OCI-LY1 (cell line): ENCODE data around the gene BYSL.
A peak's percentile ranks its signal among the peaks of the same experiment; 100 is the strongest.

ENCODE experiments used
- H2AFZ ChIP-seq: fragments of 200-600 bp; sonication (generic), shearing (Covaris generic); 2 replicates; pipeline ENCODE4 v1.6.0; 2014; ENCODE audit warnings: antibody characterized with exemption, mild to moderate bottlenecking, low read length
- H3F3A ChIP-seq: fragments of 200-600 bp; sonication (generic), shearing (Covaris generic); 2 replicates; pipeline ENCODE4 v1.6.0; 2014; ENCODE audit warnings: mild to moderate bottlenecking, antibody characterized with exemption, low read length, moderate library complexity; ENCODE audit not compliant: insufficient read depth
- H3K27ac ChIP-seq: fragments of 200-600 bp; sonication (generic); 2 replicates; pipeline ENCODE4 v1.5.1; 2014; ENCODE audit warnings: low read length, mixed run types, mild to moderate bottlenecking, low read depth; ENCODE audit not compliant: poor library complexity, severe bottlenecking
- H3K27me3 ChIP-seq: fragments of 200-600 bp; sonication (generic); 2 replicates; pipeline ENCODE4 v1.6.0; 2014; ENCODE audit warnings: antibody characterized with exemption, mild to moderate bottlenecking, low read length, moderate library complexity; ENCODE audit not compliant: insufficient read depth
- H3K36me3 ChIP-seq: fragments of 200-600 bp; sonication (generic); 2 replicates; pipeline ENCODE4 v1.6.1; 2014; ENCODE audit warnings: mild to moderate bottlenecking, antibody characterized with exemption, low read length, moderate library complexity, mixed read lengths; ENCODE audit not compliant: insufficient read depth
- H3K4me1 ChIP-seq: fragments of 200-600 bp; sonication (generic); 2 replicates; pipeline ENCODE4 v1.5.1; 2014; ENCODE audit warnings: mild to moderate bottlenecking, low read length, moderate library complexity; ENCODE audit not compliant: insufficient read depth, severe bottlenecking
- H3K4me2 ChIP-seq: fragments of 200-600 bp; sonication (generic), shearing (Covaris generic); 2 replicates; pipeline ENCODE4 v1.6.1; 2014; ENCODE audit warnings: low read length
- H3K4me3 ChIP-seq: fragments of 200-600 bp; sonication (generic); 2 replicates; pipeline ENCODE4 v1.5.1; 2014; ENCODE audit warnings: low read length, low read depth, mild to moderate bottlenecking, mixed read lengths; ENCODE audit not compliant: poor library complexity, severe bottlenecking
- H3K79me2 ChIP-seq: fragments of 200-600 bp; shearing (Covaris generic); 2 replicates; pipeline ENCODE4 v1.6.1; 2016; ENCODE audit warnings: mixed run types, low read length, mixed read lengths; ENCODE audit not compliant: insufficient read depth
- H3K9ac ChIP-seq: fragments of 200-600 bp; sonication (generic), shearing (Covaris generic); 2 replicates; pipeline ENCODE4 v1.6.1; 2014; ENCODE audit warnings: mild to moderate bottlenecking, low read length, mixed read lengths
- H3K9me2 ChIP-seq: fragments of 200-600 bp; sonication (generic), shearing (Covaris generic); 2 replicates; pipeline ENCODE4 v1.6.1; 2014; ENCODE audit warnings: low read depth, mild to moderate bottlenecking, low read length, mixed read lengths
- H3K9me3 ChIP-seq: fragments of 200-600 bp; shearing (Covaris generic); 2 replicates; pipeline ENCODE4 v1.6.1; 2014; ENCODE audit warnings: low read length, mixed read lengths
- H4K20me1 ChIP-seq: fragments of 200-600 bp; sonication (generic), shearing (Covaris generic); 2 replicates; pipeline ENCODE4 v1.6.0; 2016; ENCODE audit warnings: mild to moderate bottlenecking, low read length; ENCODE audit not compliant: insufficient read depth
- CTCF ChIP-seq: fragments of 200-600 bp; sonication (generic), shearing (Covaris generic); IDR thresholded peaks from 2 replicates; pipeline ENCODE4 v1.5.1; 2017; ENCODE audit warnings: mild to moderate bottlenecking, antibody characterized with exemption, low read length, moderate library complexity, mixed read lengths
- EZH2 ChIP-seq: fragments of 200-600 bp; sonication (generic), shearing (Covaris generic); IDR thresholded peaks from 2 replicates; pipeline ENCODE4 v1.8.0; 2017; ENCODE audit warnings: borderline replicate concordance, mixed run types, mild to moderate bottlenecking, antibody characterized with exemption, low read length, moderate library complexity, mixed read lengths

BYSL gene

GRCh38 chr6:41894366-41895299 is 26.7 kb upstream of the BYSL start:
- Histone ChIP-seq H3K4me2 (peak overlapping the region; percentile 86), H3K27me3 (no peaks in the 10 kb centered on the region), H2AFZ (no peak overlapping the region), H3F3A (no peaks in the 10 kb centered on the region), H3K4me3 (peak overlapping the region; percentile 90), H3K9me2 (no peaks in the 10 kb centered on the region), H3K4me1 (peaks cover 44% of the 10 kb centered on the region), H3K9ac (peak overlapping the region; percentile 95), H3K79me2 (peaks cover 30% of the 10 kb centered on the region), H4K20me1 (no peaks in the 10 kb centered on the region), H3K27ac (peak overlapping the region; percentile 40), H3K36me3 (peaks cover 7% of the 10 kb centered on the region; the same call in 1 of the 2 replicates), H3K9me3 (no peaks in the 10 kb centered on the region)
- no peak for TF ChIP-seq CTCF
- TF ChIP-seq EZH2: no peak

- Histone ChIP-seq H3K9me3 (no peaks in the 10 kb centered on the region), H3K27me3 (no peaks in the 10 kb centered on the region), H3K4me1 (peaks cover 44% of the 10 kb centered on the region), H3K9me2 (no peaks in the 10 kb centered on the region), H2AFZ (peak within 1 kb of the TSS; percentile 77), H3K4me2 (peak within 1 kb of the TSS; percentile 86), H3K36me3 (peaks cover 7% of the 10 kb centered on the region; the same call in 1 of the 2 replicates), H3K79me2 (peaks cover 28% of the 10 kb centered on the region), H3K9ac (peak within 1 kb of the TSS; percentile 95), H4K20me1 (no peaks in the 10 kb centered on the region), H3K4me3 (peak within 1 kb of the TSS; percentile 90), H3K27ac (peak within 1 kb of the TSS; percentile 94), H3F3A (no peaks in the 10 kb centered on the region)
- no peak for TF ChIP-seq EZH2
- no peak for TF ChIP-seq CTCF
These were observed 25.7 kb upstream of the BYSL start, which contains the start of gene USP49 for GRCh38 chr6:41895300-41896233. USP49 (minus strand) TSS chr6:41895375; CDS start chr6:41806983, 88,392 bp downstream.

DNA sequence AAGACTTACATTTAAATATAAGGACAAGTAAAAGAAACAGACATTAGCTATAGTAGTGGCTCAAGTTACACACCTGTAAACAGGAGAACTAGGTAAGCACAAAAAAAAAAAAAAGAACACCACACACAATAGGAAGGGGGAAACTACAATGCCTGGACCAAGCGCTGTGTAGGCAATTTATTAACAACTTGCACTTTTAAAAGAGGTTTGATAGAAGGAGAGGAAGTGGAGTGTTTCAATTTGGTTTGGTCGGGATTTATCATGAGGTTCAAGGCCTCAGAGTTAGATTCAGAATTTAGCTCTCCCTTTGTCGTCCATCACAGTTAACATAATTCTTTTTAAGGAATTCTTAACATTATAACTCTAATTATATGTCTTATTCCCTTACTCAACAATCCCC is 25.0 kb upstream of the BYSL start:
- Histone ChIP-seq H3K27ac (peak overlapping the region; percentile 94), H3K4me2 (peak overlapping the region; percentile 86), H3K9me2 (no peaks in the 10 kb centered on the region), H3F3A (no peaks in the 10 kb centered on the region), H3K9ac (peak overlapping the region; percentile 77), H3K4me1 (peaks cover 44% of the 10 kb centered on the region), H3K27me3 (no peaks in the 10 kb centered on the region), H3K9me3 (no peaks in the 10 kb centered on the region), H2AFZ (no peak overlapping the region), H3K4me3 (peak overlapping the region; percentile 90), H3K36me3 (peaks cover 4% of the 10 kb centered on the region; the same call in 1 of the 2 replicates), H4K20me1 (no peaks in the 10 kb centered on the region), H3K79me2 (peaks cover 21% of the 10 kb centered on the region)
- no peak for TF ChIP-seq EZH2
- no peak for TF ChIP-seq CTCF
